ENCODE results near the gene MAP3K15. TPM values are rescaled to one million over a fixed set of nuclear protein-coding genes. Genes with fewer than 3 reads are reported as not detected.

The MAP3K15 gene
- total RNA-seq, 1 experiment from 2014 or later: 1.2 TPM

- Histone ChIP-seq H4K91ac (ENCODE audit: insufficient read length, low read depth, low read length) (no peak overlapping the region), H4K8ac (replicated peaks; ENCODE audit: insufficient read length, low read depth, low read length) (no peak overlapping the region), H2BK5ac (ENCODE audit: insufficient read length, low read length) (no peak overlapping the region), H2BK120ac (ENCODE audit: low read depth, low read length, poor library complexity, severe bottlenecking) (no peak overlapping the region), H2BK12ac (ENCODE audit: insufficient read length, low read depth, low read length) (no peak overlapping the region), H3K27ac (ENCODE audit: insufficient read length, low read depth, low read length) (no peak overlapping the region), H3K23me2 (ENCODE audit: insufficient read length, low read depth, low read length, poor library complexity, severe bottlenecking) (no peaks in the 10 kb centered on the region), H2AK5ac (ENCODE audit: insufficient read length, low read length) (no peak overlapping the region), H3K9ac (ENCODE audit: extremely low read depth, insufficient read length, low read length) (no peak overlapping the region), H3K27me3 (ENCODE audit: insufficient read depth, low read length) (no peaks in the 10 kb centered on the region), H4K20me1 (ENCODE audit: control insufficient read depth, insufficient read depth, insufficient read length) (no peaks in the 10 kb centered on the region), H2BK20ac (ENCODE audit: low read depth, low read length, poor library complexity, severe bottlenecking) (no peak overlapping the region), H3K9me3 (ENCODE audit: control insufficient read depth, low read depth, low read length) (peaks cover 34% of the 10 kb centered on the region), H3T11ph (ENCODE audit: low read length) (no peak overlapping the region), H3K4me2 (ENCODE audit: insufficient read depth, insufficient read length, low read length) (no peak overlapping the region), H3K18ac (ENCODE audit: insufficient read length, low read depth, low read length) (no peak overlapping the region), H2AFZ (ENCODE audit: low read length) (no peak overlapping the region), H3K14ac (ENCODE audit: insufficient read depth, low read length) (no peak overlapping the region), H3K79me1 (ENCODE audit: insufficient read depth, low read depth, low read length, poor library complexity, severe bottlenecking) (no peaks in the 10 kb centered on the region), H3K23ac (ENCODE audit: insufficient read length, low read depth, low read length) (no peak overlapping the region), H3K4me1 (ENCODE audit: insufficient read depth, low read length) (no peaks in the 10 kb centered on the region), H4K5ac (ENCODE audit: insufficient read length, low read depth, low read length) (no peak overlapping the region), H3K79me2 (ENCODE audit: insufficient read depth, low read length) (no peaks in the 10 kb centered on the region), H3K4ac (ENCODE audit: low read depth, low read length) (no peak overlapping the region), H3K56ac (ENCODE audit: insufficient read length, low read depth, low read length) (no peak overlapping the region), H2BK15ac (ENCODE audit: low read depth, low read length) (no peak overlapping the region)
- no peak for DNase-seq
- H3K27me3 Mint-ChIP-seq (ENCODE audit: low read depth): peaks cover 2% of the 10 kb centered on the region
- peaks cover 66 to 76% of the 10 kb centered on the region in 2 experiments for H3K9me3 Mint-ChIP-seq
- no peak for TF ChIP-seq CTCF (conservative IDR thresholded peaks at IDR 0.05)
- H3K4me1 Mint-ChIP-seq: no peaks in the 10 kb centered on the region
- no CpG with 5 or more reads among the region's 7 CpGs for WGBS (ENCODE audit: extremely low coverage, insufficient read length, low lambda C conversion rate)
- no peak overlapping the region for H3K27ac Mint-ChIP-seq
- H3K36me3 Mint-ChIP-seq (ENCODE audit: insufficient read depth in 1 of 3, low read depth in 3 of 3): peaks cover 0 to 7% (median 0%) of the 10 kb centered on the region in 3 experiments; a peak in 4 of 7 replicates
- H3K4me3 Mint-ChIP-seq: no peak overlapping the region
Measured at GRCh38 chrX:19448077-19448476, 67.2 kb downstream of the MAP3K15 start.
